Activated T-helper 1 cell treated with anti-CD3 and anti-CD28 coated beads, Interleukin-12 subunit alpha, Interleukin-12 subunit beta, Interleukin-2, Interleukin-4 antibody, amounts not matched to agents 30 ng/mL and 10 ng/mL and 1 ng/mL, durations not matched to agents 14 hours and 24 hours and 36 hours (primary cell): ENCODE data around the gene SLC35E2B. TPM values are rescaled to one million over a fixed set of nuclear protein-coding genes. Genes with fewer than 3 reads are reported as not detected.

ENCODE experiments used
- DNase-seq: peaks from one replicate; pipeline ENCODE4 v3.0.0; 2021; ENCODE audit warnings: low spot score
- H3K27ac Mint-ChIP-seq: one replicate; pipeline ENCODE4 v1.8.0; 2021; ENCODE audit warnings: mild to moderate bottlenecking, mixed read lengths
- H3K27me3 Mint-ChIP-seq: one replicate; pipeline ENCODE4 v1.8.0; 2022; ENCODE audit warnings: mild to moderate bottlenecking, moderate library complexity, mixed read lengths; ENCODE audit not compliant: insufficient read depth
- H3K36me3 Mint-ChIP-seq: one replicate; pipeline ENCODE4 v1.8.0; 2021; ENCODE audit warnings: low read depth, mixed read lengths
- H3K4me1 Mint-ChIP-seq: one replicate; pipeline ENCODE4 v1.8.0; 2021; ENCODE audit warnings: low read depth, mixed read lengths
- H3K4me3 Mint-ChIP-seq: one replicate; pipeline ENCODE4 v1.8.0; 2021; ENCODE audit warnings: mild to moderate bottlenecking, moderate library complexity, mixed read lengths
- H3K9me3 Mint-ChIP-seq: one replicate; pipeline ENCODE4 v1.8.0; 2021; ENCODE audit warnings: mixed read lengths
- intact Hi-C: fragments of 100-400 bp; cut with micrococcal nuclease; formaldehyde crosslinking; loops from one replicate; pipeline ENCODE4 v1.15.1; 2024
- total RNA-seq: library from RNA; stranded (reverse); gene quantifications from 2 replicates; pipeline ENCODE4 v1.2.3, GENCODE V29; 2022

SLC35E2B gene
- total RNA-seq, 1 donor from 2014 or later = 41.1 TPM

DNA sequence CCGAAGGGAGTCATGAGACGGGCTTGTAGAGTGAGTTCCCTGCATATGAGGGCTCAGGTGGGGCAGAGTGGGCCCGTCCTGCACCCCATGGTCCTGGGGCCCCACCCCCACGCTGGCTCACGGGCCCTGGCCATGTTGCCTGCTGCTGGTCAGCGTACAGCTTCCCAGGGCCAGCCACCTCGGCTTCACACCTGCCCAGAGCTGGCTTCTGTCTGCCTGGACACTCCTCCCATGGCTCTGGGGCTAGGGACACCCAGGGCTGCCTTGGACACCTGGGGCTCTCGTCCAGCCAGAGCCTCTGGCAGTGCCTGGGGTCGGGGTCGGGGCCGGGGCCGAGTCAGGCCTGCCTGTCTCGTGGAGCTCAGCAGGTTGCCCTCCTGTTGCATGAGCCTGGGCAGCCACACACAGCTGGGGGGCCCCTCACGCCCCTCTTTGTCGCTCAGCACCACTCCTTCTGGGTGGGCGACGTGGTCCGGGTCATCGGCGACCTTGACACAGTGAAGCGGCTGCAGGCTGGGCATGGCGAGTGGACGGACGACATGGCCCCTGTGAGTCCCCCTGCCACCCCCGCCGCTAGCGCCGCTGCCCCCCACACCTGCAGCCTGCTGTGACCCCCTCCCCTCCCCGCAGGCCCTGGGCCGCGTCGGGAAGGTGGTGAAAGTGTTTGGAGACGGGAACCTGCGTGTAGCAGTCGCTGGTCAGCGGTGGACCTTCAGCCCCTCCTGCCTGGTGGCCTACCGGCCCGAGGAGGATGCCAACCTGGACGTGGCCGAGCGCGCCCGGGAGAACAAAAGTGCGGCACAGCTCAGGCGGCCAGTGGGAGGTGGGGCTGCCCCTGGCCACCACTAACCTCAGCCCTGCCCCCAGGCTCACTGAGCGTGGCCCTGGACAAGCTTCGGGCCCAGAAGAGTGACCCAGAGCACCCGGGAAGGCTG is 66.1 kb downstream of the SLC35E2B start:
- H3K4me1 Mint-ChIP-seq = no peaks in the 10 kb centered on the region
- intact Hi-C loops = no loop called here
- H3K27me3 Mint-ChIP-seq = peaks cover 2% of the 10 kb centered on the region
- no peaks in the 10 kb centered on the region for H3K9me3 Mint-ChIP-seq
- peaks cover 2% of the 10 kb centered on the region for H3K36me3 Mint-ChIP-seq
- no peak for DNase-seq
- no peak overlapping the region for H3K27ac Mint-ChIP-seq
- H3K4me3 Mint-ChIP-seq = no peak overlapping the region

- H3K9me3 Mint-ChIP-seq = no peaks in the 10 kb centered on the region
- H3K4me3 Mint-ChIP-seq = no peak overlapping the region
- no peak overlapping the region for H3K27ac Mint-ChIP-seq
- intact Hi-C loops = no loop called here
- no peaks in the 10 kb centered on the region for H3K4me1 Mint-ChIP-seq
- no peak for DNase-seq
- peaks cover 2% of the 10 kb centered on the region for H3K27me3 Mint-ChIP-seq
- peaks cover 2% of the 10 kb centered on the region for H3K36me3 Mint-ChIP-seq
Measured at GRCh38 chr1:1625824-1626206, 66.8 kb downstream of the SLC35E2B start.

- DNase-seq = no peak
- Mint-ChIP-seq H3K27ac (no peak overlapping the region), H3K27me3 (peaks cover 2% of the 10 kb centered on the region), H3K36me3 (peaks cover 2% of the 10 kb centered on the region), H3K4me1 (no peaks in the 10 kb centered on the region), H3K9me3 (no peaks in the 10 kb centered on the region), H3K4me3 (no peak overlapping the region)
- intact Hi-C loops = no loop called here
Measured at GRCh38 chr1:1625404-1625775, 67.2 kb downstream of the SLC35E2B start.

DNA sequence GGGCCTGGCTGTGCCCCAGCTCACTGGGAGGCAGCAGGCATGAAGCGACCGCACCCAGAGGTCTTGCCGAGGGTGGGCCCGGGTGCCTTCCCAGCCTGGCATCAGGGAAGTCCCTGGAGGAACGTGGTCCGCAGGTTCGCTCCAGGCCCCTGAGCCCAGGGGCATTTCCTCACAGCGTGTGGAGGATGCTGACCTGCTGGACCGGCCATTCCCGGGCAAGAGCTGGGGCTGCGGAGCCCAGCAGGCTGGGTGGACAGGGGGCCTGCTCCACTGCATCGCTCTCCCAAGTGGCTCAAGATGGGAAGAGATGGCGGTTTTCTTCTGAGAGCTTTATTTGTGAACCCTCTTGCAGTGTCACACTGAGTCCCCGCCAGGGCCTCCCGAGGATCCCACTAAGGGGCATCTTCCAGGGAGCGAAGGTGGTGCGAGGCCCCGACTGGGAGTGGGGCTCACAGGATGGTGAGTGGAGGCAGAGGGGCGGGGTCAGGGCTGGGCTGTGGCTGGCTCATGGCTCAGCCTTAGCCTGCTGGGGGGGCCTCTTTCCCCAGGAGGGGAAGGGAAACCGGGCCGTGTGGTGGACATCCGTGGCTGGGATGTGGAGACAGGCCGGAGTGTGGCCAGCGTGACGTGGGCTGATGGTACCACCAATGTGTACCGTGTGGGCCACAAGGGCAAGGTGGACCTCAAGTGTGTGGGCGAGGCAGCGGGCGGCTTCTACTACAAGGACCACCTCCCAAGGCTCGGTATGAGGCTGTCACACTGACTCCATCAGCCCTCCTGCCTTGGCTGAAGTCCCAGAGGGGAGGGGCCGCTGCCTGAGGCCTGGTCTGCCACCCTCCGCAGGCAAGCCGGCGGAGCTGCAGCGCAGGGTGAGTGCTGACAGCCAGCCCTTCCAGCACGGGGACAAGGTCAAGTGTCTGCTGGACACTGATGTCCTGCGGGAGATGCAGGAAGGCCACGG is 67.9 kb downstream of the SLC35E2B start:
- H3K4me1 Mint-ChIP-seq = no peaks in the 10 kb centered on the region
- no peaks in the 10 kb centered on the region for H3K36me3 Mint-ChIP-seq
- H3K4me3 Mint-ChIP-seq = no peak overlapping the region
- no peaks in the 10 kb centered on the region for H3K27me3 Mint-ChIP-seq
- DNase-seq = no peak
- H3K27ac Mint-ChIP-seq = no peak overlapping the region
- intact Hi-C loops = no loop called here
- no peaks in the 10 kb centered on the region for H3K9me3 Mint-ChIP-seq

GRCh38 chr1:1623631-1624442 is 68.8 kb downstream of the SLC35E2B start:
- intact Hi-C loops = no loop called here
- DNase-seq = no peak
- H3K4me3 Mint-ChIP-seq = no peak overlapping the region
- no peaks in the 10 kb centered on the region for H3K36me3 Mint-ChIP-seq
- no peak overlapping the region for H3K27ac Mint-ChIP-seq
- H3K4me1 Mint-ChIP-seq = no peaks in the 10 kb centered on the region
- H3K9me3 Mint-ChIP-seq = no peaks in the 10 kb centered on the region
- H3K27me3 Mint-ChIP-seq = no peaks in the 10 kb centered on the region

DNA sequence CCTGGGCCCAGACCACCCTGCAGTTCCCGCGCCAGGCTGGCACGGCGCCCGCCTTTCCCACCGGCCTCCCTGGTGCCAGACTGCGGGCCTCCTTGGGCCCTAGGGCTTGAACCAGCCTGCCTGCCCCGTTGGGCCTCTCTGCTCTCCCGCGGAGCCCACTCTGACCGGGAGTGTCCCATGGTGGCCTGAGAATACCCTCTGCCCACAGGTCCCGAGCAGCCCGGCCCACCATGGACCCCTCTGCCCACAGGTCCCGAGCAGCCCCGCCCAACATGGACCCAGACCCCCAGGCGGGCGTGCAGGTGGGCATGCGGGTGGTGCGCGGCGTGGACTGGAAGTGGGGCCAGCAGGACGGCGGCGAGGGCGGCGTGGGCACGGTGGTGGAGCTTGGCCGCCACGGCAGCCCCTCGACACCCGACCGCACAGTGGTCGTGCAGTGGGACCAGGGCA is 69.4 kb downstream of the SLC35E2B start:
- intact Hi-C loops = no loop called here
- DNase-seq = no peak
- Mint-ChIP-seq H3K27me3 (no peaks in the 10 kb centered on the region), H3K9me3 (no peaks in the 10 kb centered on the region), H3K4me3 (no peak overlapping the region), H3K36me3 (no peaks in the 10 kb centered on the region), H3K27ac (no peak overlapping the region), H3K4me1 (no peaks in the 10 kb centered on the region)

DNA sequence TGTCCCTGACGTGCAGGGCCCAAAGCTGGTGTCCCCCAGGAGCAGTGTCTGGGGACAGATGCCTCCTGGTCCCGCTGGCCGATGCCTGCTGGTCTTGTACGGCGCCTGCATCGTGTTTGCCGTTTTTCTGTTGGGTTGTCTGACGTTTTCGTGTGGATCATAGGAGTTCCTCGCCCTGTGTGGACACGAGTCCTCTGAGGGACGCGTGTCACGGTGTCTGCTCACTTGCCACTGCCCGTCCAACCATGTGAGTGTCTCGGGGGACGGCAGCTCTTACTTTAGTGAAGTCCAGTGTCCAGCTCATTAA is 69.9 kb downstream of the SLC35E2B start:
- H3K36me3 Mint-ChIP-seq = no peaks in the 10 kb centered on the region
- no peak overlapping the region for H3K4me3 Mint-ChIP-seq
- peaks cover 1% of the 10 kb centered on the region for H3K4me1 Mint-ChIP-seq
- no peak overlapping the region for H3K27ac Mint-ChIP-seq
- no peak for DNase-seq
- intact Hi-C loops = no loop called here
- H3K9me3 Mint-ChIP-seq = no peaks in the 10 kb centered on the region
- H3K27me3 Mint-ChIP-seq = no peaks in the 10 kb centered on the region

DNA sequence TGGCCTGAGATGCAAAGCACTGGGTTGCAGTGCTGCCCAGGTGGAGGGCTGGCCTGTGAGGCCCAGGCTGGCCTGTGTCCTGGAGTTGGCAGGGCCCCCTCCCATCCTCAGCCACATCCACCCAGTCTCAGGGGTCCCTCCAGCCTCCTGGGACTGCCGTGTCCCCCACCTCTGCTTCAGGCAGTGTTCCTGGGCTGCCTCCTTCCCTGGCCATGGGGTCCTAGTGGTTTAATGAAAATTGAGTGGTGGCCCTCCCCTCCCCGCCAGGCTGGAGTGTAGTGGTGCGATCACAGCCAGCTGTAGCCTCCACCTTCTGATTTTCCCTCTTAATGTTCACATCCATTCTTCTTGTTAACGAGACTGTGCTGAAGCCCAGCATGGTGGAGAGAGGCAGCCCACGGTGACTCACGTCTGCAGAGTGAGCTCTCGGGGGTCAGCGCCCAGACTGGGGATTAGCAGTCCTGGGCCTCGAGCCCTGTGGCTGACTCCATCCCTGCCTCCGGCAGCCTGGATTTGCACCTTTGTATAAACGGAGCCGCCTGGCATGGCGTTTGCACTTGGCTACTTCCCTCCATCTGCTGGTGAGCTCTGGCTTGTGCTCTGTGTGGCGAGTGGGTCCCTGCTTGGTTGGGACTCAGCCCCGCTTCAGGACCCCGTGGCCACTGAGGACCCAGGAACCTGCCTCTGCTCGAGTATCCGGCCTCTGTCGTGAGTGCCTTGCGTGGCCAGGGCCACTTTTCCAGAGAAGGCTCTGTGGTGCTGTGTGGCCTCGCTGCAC is 70.4 kb downstream of the SLC35E2B start:
- intact Hi-C loops = no loop called here
- DNase-seq = no peak
- Mint-ChIP-seq H3K4me1 (peaks cover 7% of the 10 kb centered on the region), H3K36me3 (peaks cover 3% of the 10 kb centered on the region), H3K27ac (no peak overlapping the region), H3K4me3 (no peak overlapping the region), H3K27me3 (no peaks in the 10 kb centered on the region), H3K9me3 (no peaks in the 10 kb centered on the region)

- Mint-ChIP-seq H3K27me3 (no peaks in the 10 kb centered on the region), H3K4me3 (no peak overlapping the region), H3K9me3 (no peaks in the 10 kb centered on the region), H3K36me3 (peaks cover 4% of the 10 kb centered on the region), H3K4me1 (peaks cover 8% of the 10 kb centered on the region), H3K27ac (no peak overlapping the region)
- intact Hi-C loops = no loop called here
- DNase-seq = no peak
Measured at GRCh38 chr1:1621173-1622009, 71.2 kb downstream of the SLC35E2B start.

GRCh38 chr1:1620433-1621139 is 72.0 kb downstream of the SLC35E2B start:
- peaks cover 8% of the 10 kb centered on the region for H3K4me1 Mint-ChIP-seq
- H3K27ac Mint-ChIP-seq = no peak overlapping the region
- H3K4me3 Mint-ChIP-seq = no peak overlapping the region
- peaks cover 4% of the 10 kb centered on the region for H3K36me3 Mint-ChIP-seq
- intact Hi-C loops = no loop called here
- H3K27me3 Mint-ChIP-seq = no peaks in the 10 kb centered on the region
- no peaks in the 10 kb centered on the region for H3K9me3 Mint-ChIP-seq
- no peak for DNase-seq

DNA sequence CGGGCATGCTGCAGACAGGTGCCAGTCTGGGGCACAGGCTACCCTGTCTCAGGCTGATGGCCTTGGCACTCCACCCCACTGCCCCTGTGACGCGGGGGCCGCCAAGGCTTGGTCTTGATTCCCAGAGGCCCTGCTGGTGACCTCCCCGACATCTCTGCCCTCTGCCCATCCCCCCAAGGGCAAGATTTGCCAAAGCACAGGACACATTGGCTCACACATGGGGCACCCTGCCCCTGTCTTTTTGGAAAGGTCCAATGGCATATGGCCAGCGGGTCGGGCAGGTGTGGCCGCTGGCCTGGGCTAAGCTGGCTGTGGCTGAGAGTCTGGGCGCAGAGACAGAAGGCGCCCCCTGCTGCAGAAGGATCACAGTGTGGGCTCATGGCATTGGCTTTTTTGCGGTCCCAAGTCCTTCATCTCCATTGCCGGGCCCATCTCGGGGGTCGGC is 72.7 kb downstream of the SLC35E2B start:
- H3K36me3 Mint-ChIP-seq = peaks cover 4% of the 10 kb centered on the region
- intact Hi-C loops = loop anchor here (10.0 kb wide), 2 partner anchors 105 to 775 kb away; partner anchors contain the start of genes CDK11A, MORN1 and RER1
- DNase-seq = no peak
- no peak overlapping the region for H3K27ac Mint-ChIP-seq
- H3K9me3 Mint-ChIP-seq = no peaks in the 10 kb centered on the region
- H3K27me3 Mint-ChIP-seq = no peaks in the 10 kb centered on the region
- H3K4me3 Mint-ChIP-seq = no peak overlapping the region
- H3K4me1 Mint-ChIP-seq = peaks cover 9% of the 10 kb centered on the region
